Stimulated activated CD4-positive, alpha-beta T cell treated with anti-CD3 and anti-CD28 coated beads, TNF-alpha, amount 100 ng/mL, for 24 hours (primary cell): ENCODE results near the gene TPX2.
A peak's percentile ranks its signal among the peaks of the same experiment; 100 is the strongest.

Source experiments
- DNase-seq, 3 experiments: peaks; one replicate each; pipeline ENCODE4 v3.0.0-alpha.2; 2020; ENCODE audit warnings: low read depth in 3 of 3

Gene TPX2

GRCh38 chr20:31833931-31834521 lies 94.9 kb downstream of the TPX2 start:
- DNase-seq, result no peak

GRCh38 chr20:31835554-31835953 lies 96.5 kb downstream of the TPX2 start:
- no peak for DNase-seq

GRCh38 chr20:31835977-31836852 lies 97.1 kb downstream of the TPX2 start:
- peak in 1 of 3 experiments; percentile 16 for DNase-seq

- no peak for DNase-seq
These were observed 97.9 kb downstream of the TPX2 start for GRCh38 chr20:31836853-31837608.

GRCh38 chr20:31837896-31838397 lies 98.9 kb downstream of the TPX2 start:
- DNase-seq, result no peak

GRCh38 chr20:31838646-31839292 lies 99.7 kb downstream of the TPX2 start:
- DNase-seq, result no peak

- DNase-seq, result no peak
These were observed 100.8 kb downstream of the TPX2 start for GRCh38 chr20:31839782-31840487.

- DNase-seq, result no peak
These were observed 102.1 kb downstream of the TPX2 start for GRCh38 chr20:31840906-31841816.

- no peak for DNase-seq
These were observed 102.8 kb downstream of the TPX2 start for GRCh38 chr20:31841928-31842327.

- no peak for DNase-seq
These were observed 103.5 kb downstream of the TPX2 start for GRCh38 chr20:31842471-31843157.

- no peak for DNase-seq
These were observed 104.2 kb downstream of the TPX2 start for GRCh38 chr20:31843288-31843687.

GRCh38 chr20:31843881-31844280 lies 104.8 kb downstream of the TPX2 start:
- no peak for DNase-seq

- DNase-seq, result no peak
These were observed 105.7 kb downstream of the TPX2 start for GRCh38 chr20:31844737-31845299.

GRCh38 chr20:31845300-31845863 lies 106.3 kb downstream of the TPX2 start, which contains the start of gene FOXS1:
FOXS1 (minus strand) TSS chr20:31845604; CDS start chr20:31845542, 62 bp downstream.
- no peak for DNase-seq

- DNase-seq, result no peak
These were observed 107.7 kb downstream of the TPX2 start for GRCh38 chr20:31846793-31847138.

GRCh38 chr20:31848088-31848999 lies 109.3 kb downstream of the TPX2 start:
- DNase-seq, result no peak

GRCh38 chr20:31849306-31849930 lies 110.3 kb downstream of the TPX2 start:
- DNase-seq, result no peak
